Esophagus muscularis mucosa (tissue), 4 donors: ENCODE measurements around the gene VPS33A. TPM values are rescaled to one million over a fixed set of nuclear protein-coding genes. Genes with fewer than 3 reads are reported as not detected.

ENCODE experiments used
- DNase-seq: peaks from one replicate; pipeline ENCODE4 v3.0.0-alpha.2; 2017; ENCODE audit errors: extremely low spot score
- H3K27ac ChIP-seq, 4 donors: fragments of 200-600 bp; sonication (generic); replicated peaks in 1 of 4; 1 replicate in 3 of 4; 2 replicates in 1 of 4; pipeline ENCODE4 v1.5.1; 2016 to 2019; ENCODE audit warnings: mild to moderate bottlenecking in 1 of 4
- H3K27me3 ChIP-seq, 4 donors: fragments of 200-600 bp; sonication (generic); one replicate each; pipeline versions ENCODE4 v1.5.1 to v1.6.0; 2016 to 2019
- H3K36me3 ChIP-seq, 4 donors: fragments of 200-600 bp; sonication (generic); one replicate each; pipeline ENCODE4 v1.5.1; 2016 to 2019
- H3K4me1 ChIP-seq, 4 donors: fragments of 200-600 bp; sonication (generic); one replicate each; pipeline ENCODE4 v1.5.1; 2016 to 2019
- H3K4me3 ChIP-seq, 4 donors: fragments of 200-600 bp; sonication (generic); 1 replicate in 2 of 4; 2 replicates in 2 of 4; pipeline ENCODE4 v1.5.1; 2016 to 2019; ENCODE audit warnings: mild to moderate bottlenecking in 4 of 4, moderate library complexity in 1 of 4
- H3K9me3 ChIP-seq, 4 donors: fragments of 200-600 bp; sonication (generic); 1 replicate in 3 of 4; 2 replicates in 1 of 4; pipeline ENCODE4 v1.5.1; 2016 to 2019
- CTCF ChIP-seq, 3 experiments: fragments of 200-600 bp in 2 of 3; fragments of 450-650 bp in 1 of 3; sonication (generic) in 2 of 3; IDR thresholded peaks; one replicate each; pipeline ENCODE4 v1.5.1; 2017 to 2019; ENCODE audit warnings: antibody characterized with exemption in 3 of 3, mild to moderate bottlenecking in 2 of 3, moderate library complexity in 1 of 3
- EP300 ChIP-seq: sonication (generic); formaldehyde crosslinking; IDR thresholded peaks from one replicate; pipeline ENCODE4 v1.6.1; 2017; ENCODE audit warnings: antibody characterized with exemption
- POLR2A ChIP-seq: fragments of 450-650 bp; IDR thresholded peaks from one replicate; pipeline ENCODE4 v1.6.1; 2017; ENCODE audit warnings: antibody characterized with exemption, moderate library complexity, mild to moderate bottlenecking, low read depth
- POLR2AphosphoS5 ChIP-seq, 2 donors: sonication (generic); formaldehyde crosslinking; IDR thresholded peaks; one replicate each; pipeline ENCODE4 v1.6.1; 2017; ENCODE audit warnings: antibody characterized with exemption in 2 of 2
- WGBS: methylation state at CpG from one replicate; pipeline ENCODE4 v1.1.5; 2018; 5-methylcytosine and 5-hydroxymethylcytosine counted together
- intact Hi-C: fragments of 100-400 bp; cut with DNase I; formaldehyde crosslinking; loops from one replicate; pipeline ENCODE4 v1.15.1; 2023
- total RNA-seq, 4 donors: library from RNA; depleted of rRNA; stranded (reverse); fragments of >200 nt; gene quantifications; one replicate each; pipeline versions ENCODE4 v1.1.0 to v1.2.1, GENCODE V29; 2016

The VPS33A gene
- total RNA-seq, 4 donors from 2014 or later = 12.5 to 15.7 (median 14.7) TPM

DNA sequence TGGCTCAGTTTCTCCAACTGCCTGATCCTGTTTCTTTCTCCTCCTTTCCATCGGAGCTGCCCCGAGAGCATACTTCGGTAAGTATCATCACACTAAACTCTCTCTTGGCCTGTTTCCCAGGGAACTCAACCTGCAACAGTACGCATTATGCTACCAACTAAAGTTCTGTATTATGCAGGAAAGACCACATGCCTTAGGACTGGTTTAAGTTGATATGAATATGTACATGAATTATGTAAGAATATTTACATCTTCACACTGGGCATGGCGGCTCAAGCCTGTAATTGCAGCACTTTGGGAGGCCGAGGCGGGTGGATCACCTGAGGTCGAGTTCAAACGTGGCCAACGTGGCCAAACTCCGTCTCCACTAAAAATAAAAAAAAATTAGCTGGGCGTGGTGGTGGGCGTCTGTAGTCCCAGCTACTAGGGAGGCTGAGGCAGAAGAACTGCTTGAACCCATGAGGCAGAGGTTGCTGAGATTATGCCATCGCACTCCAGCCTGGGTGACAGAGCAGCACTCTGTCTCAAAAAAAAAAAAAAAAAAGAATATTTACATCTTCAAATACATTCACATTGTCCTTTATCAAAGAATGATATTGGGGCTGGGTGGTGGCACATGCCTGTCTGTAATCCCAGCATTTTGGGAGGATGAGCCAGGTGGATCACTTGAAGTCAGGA lies 31.9 kb upstream of the VPS33A start:
- TF ChIP-seq POLR2AphosphoS5 (IDR thresholded peaks at IDR 0.05) (no peak), CTCF (IDR thresholded peaks at IDR 0.05) (no peak), POLR2A (no peak), EP300 (no peak)
- H3K27ac ChIP-seq = no peak overlapping the region
- H3K9me3 ChIP-seq = no peaks in the 10 kb centered on the region
- peaks cover 0 to 12% (median 7%) of the 10 kb centered on the region in 4 donors for H3K4me1 ChIP-seq
- WGBS = 92% methylated on average over 14 of the region's 14 CpGs
- H3K4me3 ChIP-seq = no peak overlapping the region
- intact Hi-C loops = no loop called here
- H3K36me3 ChIP-seq = peaks cover 12 to 87% (median 70%) of the 10 kb centered on the region in 4 donors
- no peak for DNase-seq
- no peaks in the 10 kb centered on the region for H3K27me3 ChIP-seq

GRCh38 chr12:122297494-122297893 lies 31.2 kb upstream of the VPS33A start:
- no peak for TF ChIP-seq EP300
- intact Hi-C loops = no loop called here
- Histone ChIP-seq H3K9me3 (no peaks in the 10 kb centered on the region), H3K36me3 (peaks cover 12 to 86% (median 64%) of the 10 kb centered on the region in 4 donors), H3K4me3 (no peak overlapping the region), H3K27me3 (no peaks in the 10 kb centered on the region), H3K4me1 (peaks cover 0 to 12% (median 7%) of the 10 kb centered on the region in 4 donors), H3K27ac (no peak overlapping the region)
- WGBS = 91% methylated on average over 9 of the region's 9 CpGs
- DNase-seq = peak; percentile 19

GRCh38 chr12:122295877-122296276 lies 29.6 kb upstream of the VPS33A start:
- H3K27me3 ChIP-seq = no peaks in the 10 kb centered on the region
- DNase-seq = no peak
- no peak overlapping the region for H3K4me3 ChIP-seq
- H3K4me1 ChIP-seq = peaks cover 0 to 4% (median 2%) of the 10 kb centered on the region in 4 donors
- TF ChIP-seq EP300 (no peak), POLR2AphosphoS5 (IDR thresholded peaks at IDR 0.05) (no peak), CTCF (IDR thresholded peaks at IDR 0.05) (no peak), POLR2A (no peak)
- no peaks in the 10 kb centered on the region for H3K9me3 ChIP-seq
- H3K27ac ChIP-seq = no peak overlapping the region
- intact Hi-C loops = no loop called here
- H3K36me3 ChIP-seq = peaks cover 12 to 89% (median 66%) of the 10 kb centered on the region in 4 donors

DNA sequence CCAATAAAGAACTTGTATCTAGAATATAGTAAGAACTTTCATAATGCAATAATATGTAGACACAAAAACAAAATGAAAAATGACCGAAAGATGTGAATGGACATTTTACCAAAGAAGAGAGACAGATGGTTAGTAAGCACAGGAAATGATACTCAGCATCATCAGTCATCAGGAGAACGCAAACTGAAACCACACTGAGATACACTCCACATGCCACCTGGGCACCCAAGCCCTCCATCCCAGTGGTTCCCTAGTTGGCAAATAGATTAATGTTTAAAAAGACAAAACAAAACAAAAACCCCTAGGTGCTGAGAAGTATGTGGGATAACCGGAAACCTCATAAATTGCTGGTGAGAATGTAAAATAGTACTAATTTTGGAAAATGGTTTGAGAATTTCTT lies 26.8 kb upstream of the VPS33A start:
- no peaks in the 10 kb centered on the region for H3K9me3 ChIP-seq
- WGBS = 98% methylated on average over 3 of the region's 3 CpGs
- H3K27me3 ChIP-seq = no peaks in the 10 kb centered on the region
- H3K4me3 ChIP-seq = no peak overlapping the region
- no peaks in the 10 kb centered on the region for H3K4me1 ChIP-seq
- intact Hi-C loops = no loop called here
- DNase-seq = no peak
- H3K27ac ChIP-seq = no peak overlapping the region
- H3K36me3 ChIP-seq = peaks cover 22 to 90% (median 63%) of the 10 kb centered on the region in 4 donors
- TF ChIP-seq EP300 (no peak), POLR2AphosphoS5 (IDR thresholded peaks at IDR 0.05) (no peak), POLR2A (no peak), CTCF (IDR thresholded peaks at IDR 0.05) (no peak)

DNA sequence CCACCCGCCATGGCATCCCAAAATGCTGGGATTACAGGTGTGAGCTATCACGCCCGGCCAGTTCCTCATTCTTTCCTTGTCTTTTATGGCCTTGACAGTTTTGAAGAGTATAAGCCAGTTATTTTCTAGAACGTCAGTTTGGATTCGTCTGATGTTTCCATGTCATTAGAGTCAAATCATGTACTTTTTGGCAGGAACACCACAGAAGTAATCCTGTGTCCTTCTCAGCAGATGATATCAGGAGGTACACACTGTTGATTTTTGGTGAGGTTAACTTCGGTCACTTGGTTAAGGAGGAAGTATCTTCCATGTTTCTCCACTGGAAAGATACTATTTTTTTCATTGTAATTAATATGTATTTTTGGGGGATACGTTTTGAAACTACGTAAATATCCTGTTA lies 25.1 kb upstream of the VPS33A start:
- TF ChIP-seq POLR2AphosphoS5 (IDR thresholded peaks at IDR 0.05) (no peak), EP300 (no peak), CTCF (IDR thresholded peaks at IDR 0.05) (no peak), POLR2A (no peak)
- intact Hi-C loops = no loop called here
- 96% methylated on average over 8 of the region's 8 CpGs for WGBS
- H3K4me1 ChIP-seq = no peaks in the 10 kb centered on the region
- H3K27ac ChIP-seq = no peak overlapping the region
- H3K36me3 ChIP-seq = peaks cover 36 to 90% (median 63%) of the 10 kb centered on the region in 4 donors
- H3K27me3 ChIP-seq = no peaks in the 10 kb centered on the region
- H3K9me3 ChIP-seq = no peaks in the 10 kb centered on the region
- no peak for DNase-seq
- H3K4me3 ChIP-seq = no peak overlapping the region
